ENCODE measurements around the gene MCF2L.
"Not testable (repeated sequence)": the region's sequence is repeated elsewhere in the genome, so short reads cannot be mapped to it uniquely, and the experiment has no call there.

MCF2L gene

DNA sequence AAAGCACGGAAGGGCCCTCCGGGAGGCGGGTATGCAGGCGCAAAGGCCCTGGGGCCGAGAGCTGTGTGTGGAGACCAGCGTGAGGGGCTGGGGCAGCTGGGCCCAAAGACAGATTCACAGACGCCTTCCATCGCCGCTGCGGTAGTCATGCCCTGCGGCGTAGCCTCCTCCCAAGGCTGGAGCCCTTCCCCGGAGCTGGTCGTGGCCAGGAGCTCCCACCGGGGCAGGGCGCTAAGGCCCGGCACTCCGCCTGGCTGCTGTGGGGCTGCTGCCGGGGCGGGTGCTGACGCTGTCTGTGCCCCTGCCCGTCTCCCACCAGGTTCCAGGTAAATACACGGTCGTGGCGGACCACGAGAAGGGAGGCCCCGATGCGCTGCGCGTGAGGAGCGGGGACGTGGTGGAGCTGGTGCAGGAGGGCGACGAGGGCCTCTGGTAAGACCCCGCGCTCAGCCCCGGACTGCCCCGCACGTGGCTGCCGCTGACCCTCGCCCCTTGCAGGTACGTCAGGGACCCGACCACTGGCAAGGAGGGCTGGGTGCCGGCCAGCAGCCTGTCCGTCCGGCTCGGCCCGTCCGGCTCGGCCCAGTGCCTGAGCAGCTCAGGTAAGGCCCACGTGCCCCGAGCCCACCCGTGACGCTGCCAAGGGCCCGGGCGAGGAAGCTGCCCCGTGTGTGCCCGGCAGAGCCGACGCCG, 127.2 kb downstream of the MCF2L start:
- no peak for DNase-seq (ENCODE audit: low read depth in 2 of 2)

DNA sequence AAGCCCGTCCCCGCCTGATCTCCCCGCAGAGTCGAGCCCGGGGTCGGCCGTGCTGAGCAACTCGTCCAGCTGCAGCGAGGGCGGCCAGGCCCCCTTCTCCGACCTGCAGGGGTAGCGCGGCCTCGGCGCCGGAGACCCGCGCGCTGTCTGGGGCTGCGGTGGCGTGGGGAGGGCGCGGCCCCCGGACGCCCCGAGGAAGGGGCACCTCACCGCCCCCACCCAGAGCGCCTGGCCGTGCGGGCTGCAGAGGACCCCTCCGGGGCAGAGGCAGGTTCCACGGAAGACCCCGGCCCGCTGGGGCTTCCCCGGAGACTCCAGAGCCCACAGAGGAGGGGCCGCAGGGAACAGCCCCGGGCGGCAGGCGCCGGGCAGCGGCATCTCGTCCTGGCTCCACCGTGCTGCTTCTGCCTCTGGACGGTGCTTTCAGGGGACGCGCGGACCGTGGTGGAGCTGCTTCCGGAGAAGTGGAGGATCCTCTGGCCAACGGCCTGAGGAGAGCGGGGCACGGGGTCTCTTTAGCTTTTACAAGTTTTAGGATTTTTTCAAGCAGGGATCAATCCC, 127.8 kb downstream of the MCF2L start:
- no peak for DNase-seq (ENCODE audit: low read depth in 2 of 2)

DNA sequence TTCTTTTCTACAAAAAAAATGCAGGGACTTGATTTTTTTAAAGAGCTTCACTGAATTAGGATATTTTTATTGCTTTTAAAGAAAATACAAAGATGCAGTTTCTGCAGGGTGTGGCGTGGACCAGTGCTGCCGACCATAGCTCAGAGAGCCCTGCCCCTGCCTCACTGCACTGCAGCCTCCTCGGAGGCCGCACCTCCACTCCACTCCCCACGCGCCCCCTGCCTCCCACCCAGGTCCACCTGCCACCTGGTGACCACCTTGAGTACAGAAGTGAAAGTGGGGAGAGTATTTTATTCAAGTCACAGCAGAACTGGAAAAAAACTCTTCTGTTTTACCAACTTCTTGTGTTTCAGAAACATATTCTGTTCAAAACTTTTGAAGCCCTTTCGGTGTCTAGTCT, 128.6 kb downstream of the MCF2L start:
- no peak for DNase-seq (ENCODE audit: low read depth in 2 of 2)

DNA sequence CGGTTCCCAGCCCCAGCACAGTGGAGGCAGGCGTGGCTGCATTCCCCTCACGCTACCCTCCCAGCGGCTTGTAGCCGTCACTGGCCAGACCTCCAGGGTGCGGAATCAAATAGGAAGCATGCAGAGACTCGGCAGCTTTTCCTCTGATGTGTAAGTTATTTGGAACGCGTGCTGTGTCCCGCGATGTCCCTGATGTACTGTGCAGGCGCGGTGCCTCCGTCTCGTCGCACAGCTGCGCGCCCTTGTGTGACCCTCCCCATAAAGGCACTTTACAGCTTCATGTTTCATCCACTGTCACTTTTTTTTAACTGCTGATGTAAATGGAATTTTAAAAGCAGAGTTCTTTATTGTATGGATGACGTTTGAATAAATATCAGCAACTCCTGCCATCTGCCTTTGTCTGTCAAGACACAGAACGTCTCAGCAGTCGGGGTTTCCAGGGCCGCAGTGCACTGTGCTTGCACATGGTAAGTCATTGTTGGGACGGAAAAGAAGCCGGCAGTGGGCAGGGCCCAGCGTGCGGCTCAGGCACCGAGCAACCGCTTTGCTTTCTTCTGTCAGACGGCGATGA, 129.2 kb downstream of the MCF2L start:
- peak in 1 of 2 experiments; percentile 8 for DNase-seq (ENCODE audit: low read depth in 2 of 2)

DNA sequence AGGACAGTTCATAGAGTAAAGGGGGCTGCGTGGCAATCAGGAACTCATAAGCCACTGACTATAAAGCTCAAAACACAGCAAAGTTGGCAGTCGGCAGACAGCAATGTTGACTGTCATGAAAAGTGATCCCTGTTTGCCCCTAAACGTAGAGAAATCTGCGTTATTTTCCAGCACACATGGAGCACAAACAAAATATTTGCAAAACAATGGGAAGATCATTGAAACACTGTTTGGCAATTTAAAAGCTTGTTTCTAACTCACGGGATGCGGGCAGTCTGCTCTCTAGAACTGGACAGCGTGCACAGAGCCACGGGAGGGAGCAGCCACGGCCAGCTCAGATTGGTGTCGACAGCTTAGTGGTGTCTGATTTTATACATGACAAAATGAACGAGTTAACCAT, 130.1 kb downstream of the MCF2L start:
- no peak for DNase-seq (ENCODE audit: low read depth in 2 of 2)

DNA sequence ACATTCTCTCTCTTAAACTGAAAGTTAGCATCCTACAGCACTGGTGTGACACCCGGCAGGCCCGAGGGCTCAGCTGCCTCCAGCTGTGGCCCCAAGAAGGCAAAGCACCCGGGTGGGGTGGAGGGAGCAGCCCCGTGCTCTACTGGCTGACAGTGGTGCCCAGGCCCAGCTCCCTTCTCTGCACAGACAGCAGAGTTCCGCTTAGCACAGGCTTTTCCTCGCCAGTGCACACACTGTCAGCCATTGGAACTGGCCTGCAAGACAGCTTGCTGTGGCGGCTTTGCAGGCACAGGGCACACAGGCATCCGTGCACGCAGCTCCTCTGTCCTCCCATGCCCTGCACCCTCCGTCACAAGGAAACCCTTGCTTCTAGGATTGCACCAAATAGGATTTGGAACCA, 133.3 kb downstream of the MCF2L start:
- not testable (repeated sequence) for DNase-seq (ENCODE audit: low read depth in 2 of 2)

DNA sequence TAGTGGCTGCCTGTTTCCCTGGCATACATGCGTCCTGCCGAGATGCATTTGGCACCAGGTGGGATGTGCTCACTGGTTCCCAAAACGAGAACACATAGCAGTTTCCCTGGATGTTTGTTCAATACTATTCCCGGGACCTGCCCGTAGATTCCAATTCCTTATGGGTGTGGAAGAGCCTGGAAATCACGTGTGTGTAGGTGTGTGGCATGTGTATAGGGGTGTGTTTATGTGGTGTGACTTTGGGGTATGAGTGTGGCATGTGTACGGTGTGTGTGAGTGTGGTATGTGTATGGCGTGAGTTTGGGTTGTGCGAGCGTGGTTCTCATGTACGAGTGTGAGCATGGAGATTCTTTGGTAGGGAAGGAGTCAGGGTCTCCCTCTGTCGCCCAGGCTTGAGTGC, 133.7 kb downstream of the MCF2L start:
- DNase-seq (ENCODE audit: low read depth in 2 of 2): no peak

DNA sequence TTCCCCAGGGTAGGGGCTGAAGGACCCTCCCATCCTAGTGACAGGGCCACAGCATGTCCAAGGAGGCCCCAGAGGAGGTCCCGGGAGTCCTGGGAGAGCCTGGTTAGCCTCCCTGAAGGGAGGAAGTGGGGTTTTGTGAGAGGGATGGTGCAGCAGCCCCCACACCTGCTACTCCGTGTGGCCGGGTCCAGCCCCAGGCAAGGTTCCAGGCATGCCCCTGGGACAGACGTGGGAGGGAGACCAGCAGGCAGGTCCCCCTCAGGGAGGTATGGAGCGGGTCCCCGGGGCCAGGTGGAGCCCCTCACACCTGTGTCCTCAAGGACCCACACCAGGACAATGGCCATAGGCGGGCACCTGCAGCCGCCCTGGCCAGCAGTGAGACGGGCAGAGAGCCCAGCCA, 134.6 kb downstream of the MCF2L start:
- no peak for DNase-seq (ENCODE audit: low read depth in 2 of 2)

DNA sequence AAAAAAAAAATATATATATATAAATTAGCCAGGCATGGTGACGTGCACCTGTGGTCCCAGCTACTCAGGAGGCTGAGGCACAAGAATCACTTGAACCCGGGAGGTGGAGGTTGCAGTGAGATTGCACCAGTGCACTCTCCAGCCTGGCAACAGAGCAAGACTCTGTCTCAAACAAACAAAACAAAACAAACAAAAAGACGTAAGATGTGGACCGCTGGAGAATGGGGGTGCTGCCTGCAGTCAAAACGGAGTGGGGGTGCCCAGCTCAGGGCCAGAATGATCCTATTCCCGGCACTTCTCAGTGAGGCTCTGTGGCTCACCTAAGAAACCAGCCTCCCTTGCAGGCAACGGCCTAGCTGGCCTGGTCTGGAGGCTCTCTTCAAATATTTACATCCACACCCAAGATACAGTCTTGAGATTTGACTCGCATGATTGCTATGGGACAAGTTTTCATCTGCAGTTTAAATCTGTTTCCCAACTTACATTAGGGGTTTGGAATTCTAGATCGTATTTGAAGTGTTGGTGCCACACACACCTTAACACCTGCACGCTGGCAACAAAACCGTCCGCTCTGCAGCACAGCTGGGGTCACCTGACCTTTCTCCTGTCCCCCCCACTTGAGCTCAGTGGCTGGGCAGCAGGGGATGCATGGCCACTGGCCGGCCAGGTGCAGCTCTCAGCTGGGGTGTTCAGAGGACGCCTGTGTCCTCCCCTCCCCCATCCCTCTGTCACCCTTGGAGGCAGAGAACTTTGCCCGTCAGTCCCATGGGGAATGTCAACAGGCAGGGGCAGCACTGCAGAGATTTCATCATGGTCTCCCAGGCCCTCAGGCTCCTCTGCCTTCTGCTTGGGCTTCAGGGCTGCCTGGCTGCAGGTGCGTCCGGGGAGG, 136.3 kb downstream of the MCF2L start, which contains the start of gene F7:
Gene F7, plus strand, starts transcription at position 760 of the 889 bp plus-strand sequence. Its CDS starts 51 bp downstream, at position 811.
- DNase-seq (ENCODE audit: low read depth in 2 of 2): no peak

DNA sequence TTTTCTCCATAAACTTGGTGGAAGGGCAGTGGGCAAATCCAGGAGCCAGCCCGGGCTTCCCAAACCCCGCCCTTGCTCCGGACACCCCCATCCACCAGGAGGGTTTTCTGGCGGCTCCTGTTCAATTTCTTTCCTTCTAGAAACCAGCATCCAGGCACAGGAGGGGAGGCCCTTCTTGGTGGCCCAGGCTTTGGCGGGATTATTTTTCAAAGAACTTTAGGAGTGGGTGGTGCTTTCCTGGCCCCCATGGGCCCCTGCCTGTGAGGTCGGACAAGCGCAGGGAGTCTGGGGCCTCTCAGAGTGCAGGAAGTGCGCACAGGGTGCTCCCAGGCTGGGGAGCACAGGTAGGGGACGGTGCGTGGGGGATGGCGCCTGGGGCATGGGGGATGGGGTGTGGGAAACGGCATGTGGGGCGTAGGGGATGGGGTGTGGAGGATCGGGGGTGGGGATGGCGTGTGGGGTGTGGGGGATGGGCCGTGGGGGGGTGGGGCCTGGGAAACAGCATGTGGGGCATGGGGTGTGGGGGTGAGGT, 137.0 kb downstream of the MCF2L start:
- DNase-seq (ENCODE audit: low read depth in 2 of 2): no peak

DNA sequence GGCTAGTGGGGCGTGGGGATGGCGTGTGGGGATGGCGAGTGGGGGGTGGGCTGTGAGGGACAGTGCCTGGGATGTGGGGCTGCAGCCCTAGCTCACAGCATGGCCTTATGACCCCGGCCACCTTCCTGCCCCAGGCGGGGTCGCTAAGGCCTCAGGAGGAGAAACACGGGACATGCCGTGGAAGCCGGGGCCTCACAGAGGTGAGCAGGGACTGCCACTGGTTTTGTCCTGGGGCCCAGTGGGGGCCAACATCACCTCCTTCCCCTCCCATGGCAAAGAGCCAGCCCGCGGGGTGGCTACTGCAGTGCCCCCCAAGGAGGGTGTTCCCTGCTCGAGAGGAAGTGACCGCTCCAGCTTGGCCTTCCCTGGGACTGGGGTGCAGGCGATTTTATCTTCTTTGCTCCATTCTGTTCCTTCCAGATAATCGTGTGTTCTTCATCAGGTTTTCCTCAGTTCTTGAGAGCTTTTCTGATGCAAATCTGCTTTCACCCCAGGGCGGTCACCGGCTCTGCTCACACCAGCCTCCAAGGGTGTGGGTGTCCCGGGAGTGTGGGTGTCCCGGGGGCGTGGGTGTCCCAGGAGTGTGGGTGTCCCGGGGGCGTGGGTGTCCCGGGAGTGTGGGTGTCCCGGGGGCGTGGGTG, 137.8 kb downstream of the MCF2L start:
- no peak for DNase-seq (ENCODE audit: low read depth in 2 of 2)

DNA sequence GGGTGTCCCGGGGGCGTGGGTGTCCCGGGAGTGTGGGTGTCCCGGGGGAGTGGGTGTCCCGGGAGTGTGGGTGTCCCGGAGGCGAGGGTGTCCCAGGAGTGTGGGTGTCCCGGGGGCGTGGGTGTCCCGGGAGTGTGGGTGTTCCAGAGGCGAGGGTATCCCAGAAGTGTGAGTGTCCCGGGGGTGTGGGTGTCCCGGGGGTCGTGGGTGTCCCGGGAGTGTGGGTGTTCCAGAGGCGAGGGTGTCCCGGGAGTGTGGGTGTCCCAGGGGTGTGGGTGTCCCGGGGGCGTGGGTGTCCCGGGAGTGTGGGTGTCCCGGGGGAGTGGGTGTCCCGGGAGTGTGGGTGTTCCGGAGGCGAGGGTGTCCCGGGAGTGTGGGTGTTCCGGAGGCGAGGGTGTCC, 139.5 kb downstream of the MCF2L start:
- DNase-seq (ENCODE audit: low read depth in 2 of 2): not testable (repeated sequence)

DNA sequence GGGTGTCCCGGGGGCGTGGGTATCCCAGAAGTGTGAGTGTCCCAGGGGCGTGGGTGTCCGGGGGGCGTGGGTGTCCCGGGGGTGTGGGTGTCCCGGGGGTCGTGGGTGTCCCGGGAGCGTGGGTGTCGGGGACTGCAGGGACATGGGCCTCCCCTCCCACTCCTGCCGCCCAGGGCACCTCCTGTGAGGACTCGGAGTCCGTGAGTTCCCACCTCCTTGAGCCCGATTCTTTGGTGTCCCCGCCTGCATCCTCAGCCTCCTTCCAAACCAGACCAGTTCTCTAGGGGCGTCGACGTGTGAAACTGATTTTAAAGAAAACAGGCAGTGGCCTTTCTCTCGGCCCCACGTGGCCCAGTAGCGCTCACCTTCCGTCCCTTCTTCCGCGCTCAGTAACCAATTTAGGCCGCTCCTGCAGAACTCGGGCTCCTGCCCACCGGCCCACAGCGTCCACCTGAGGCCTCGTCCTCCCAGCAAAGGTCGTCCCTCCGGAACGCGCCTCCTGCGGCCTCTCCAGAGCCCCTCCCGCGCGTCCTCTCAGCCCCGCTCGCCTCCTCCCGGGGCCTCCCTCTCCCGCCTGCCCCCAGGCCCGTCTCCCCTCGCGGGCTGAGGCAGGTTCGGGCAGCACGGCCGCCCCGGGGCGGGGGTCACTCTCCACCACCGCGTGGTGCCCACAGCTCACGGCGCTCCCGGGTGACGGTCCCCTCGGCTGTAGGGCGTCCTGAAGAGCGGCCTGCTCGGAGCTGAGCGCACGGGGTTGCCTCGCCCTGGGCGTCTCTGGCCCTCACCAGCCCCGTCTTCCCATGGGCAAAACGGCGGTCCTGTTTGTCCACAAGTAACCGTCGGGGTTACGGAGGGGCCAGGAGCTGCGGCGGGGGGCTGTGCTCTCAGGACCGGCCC, 140.4 kb downstream of the MCF2L start:
- no peak for DNase-seq (ENCODE audit: low read depth in 2 of 2)

DNA sequence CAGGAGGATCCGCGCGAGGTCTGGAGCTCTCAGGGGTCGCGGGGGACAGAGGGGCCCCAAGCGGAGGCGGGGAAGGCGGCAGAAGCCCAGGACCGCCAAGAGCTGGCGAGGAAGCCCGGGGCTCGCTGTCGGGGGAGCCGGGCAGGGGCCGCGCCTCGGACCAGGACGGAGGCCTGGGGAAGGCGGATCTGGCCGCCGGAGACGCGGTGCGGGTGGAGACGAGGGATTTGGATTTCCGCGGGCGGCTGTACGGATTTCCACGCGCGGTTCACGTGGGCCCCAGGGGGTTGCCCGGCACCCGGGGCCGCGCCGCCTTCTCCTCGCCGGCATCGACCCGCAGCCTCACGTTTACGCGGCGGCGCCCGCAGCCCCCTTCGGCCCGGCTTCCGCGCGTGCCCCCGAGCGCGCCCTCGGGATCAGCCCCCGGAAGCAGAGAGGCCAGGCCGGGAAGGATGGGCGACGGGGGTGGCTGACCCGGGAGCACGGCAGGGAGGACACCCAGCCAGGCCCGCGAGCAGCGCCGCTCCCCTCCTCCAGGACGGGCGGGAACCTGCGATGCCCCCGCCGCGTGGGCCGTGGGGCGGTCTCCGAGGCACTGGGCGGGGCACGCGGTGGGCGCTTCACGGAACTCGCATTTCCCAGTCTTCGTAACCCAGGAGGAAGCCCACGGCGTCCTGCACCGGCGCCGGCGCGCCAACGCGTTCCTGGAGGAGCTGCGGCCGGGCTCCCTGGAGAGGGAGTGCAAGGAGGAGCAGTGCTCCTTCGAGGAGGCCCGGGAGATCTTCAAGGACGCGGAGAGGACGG, 141.2 kb downstream of the MCF2L start:
- DNase-seq (ENCODE audit: low read depth in 2 of 2): no peak

DNA sequence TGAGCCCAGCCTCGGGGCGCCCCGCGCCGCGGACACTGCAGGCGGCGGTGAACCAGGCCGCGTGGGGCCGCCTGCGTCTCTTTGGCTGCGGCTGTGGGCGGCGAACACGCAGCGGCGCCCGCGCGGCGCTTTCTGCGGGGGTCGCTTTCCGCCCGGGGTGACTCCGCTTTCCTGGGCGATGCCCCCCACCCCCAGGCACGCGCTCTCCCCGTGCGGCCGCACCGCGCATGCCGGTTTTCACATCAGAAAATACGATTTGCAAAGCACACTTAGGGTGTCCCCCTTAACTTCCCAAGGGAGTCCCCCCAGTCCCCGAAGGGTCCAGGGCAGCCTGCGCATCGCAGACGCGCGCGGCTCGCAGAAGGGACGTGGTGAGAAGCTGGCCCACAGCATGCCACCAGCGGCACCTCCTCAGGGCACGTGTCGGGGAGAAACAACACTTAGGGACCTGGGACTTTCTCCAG, 141.9 kb downstream of the MCF2L start:
- DNase-seq (ENCODE audit: low read depth in 2 of 2): no peak

DNA sequence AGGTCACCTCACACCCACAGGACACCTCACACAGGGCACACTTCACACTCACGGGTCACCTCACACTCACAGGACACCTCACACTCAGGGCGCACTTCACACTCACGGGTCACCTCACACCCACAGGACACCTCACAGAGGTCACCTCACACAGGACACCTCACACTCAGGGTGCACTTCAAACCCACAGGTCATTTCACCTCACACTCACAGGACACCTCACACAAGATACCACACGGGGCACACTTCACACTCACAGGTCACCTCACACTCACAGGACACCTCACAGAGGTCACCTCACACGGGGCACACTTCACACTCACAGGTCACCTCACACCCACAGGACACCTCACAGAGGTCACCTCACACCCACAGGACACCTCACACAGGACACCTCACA, 142.8 kb downstream of the MCF2L start:
- not testable (repeated sequence) for DNase-seq (ENCODE audit: low read depth in 2 of 2)

DNA sequence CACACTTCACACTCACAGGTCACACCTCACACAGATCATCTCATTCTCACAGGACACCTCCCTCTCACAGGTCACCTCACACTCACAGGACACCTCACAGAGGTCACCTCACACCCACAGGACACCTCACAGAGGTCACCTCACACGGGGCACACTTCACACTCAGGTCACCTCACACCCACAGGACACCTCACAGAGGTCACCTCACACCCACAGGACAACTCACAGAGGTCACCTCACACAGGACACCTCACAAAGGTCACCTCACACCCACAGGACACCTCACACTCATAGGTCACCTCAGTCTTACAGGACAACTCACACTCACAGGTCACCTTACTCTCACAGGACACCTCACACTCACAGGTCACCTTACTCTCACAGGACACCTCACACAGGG, 143.5 kb downstream of the MCF2L start:
- DNase-seq (ENCODE audit: low read depth in 2 of 2): not testable (repeated sequence)

DNA sequence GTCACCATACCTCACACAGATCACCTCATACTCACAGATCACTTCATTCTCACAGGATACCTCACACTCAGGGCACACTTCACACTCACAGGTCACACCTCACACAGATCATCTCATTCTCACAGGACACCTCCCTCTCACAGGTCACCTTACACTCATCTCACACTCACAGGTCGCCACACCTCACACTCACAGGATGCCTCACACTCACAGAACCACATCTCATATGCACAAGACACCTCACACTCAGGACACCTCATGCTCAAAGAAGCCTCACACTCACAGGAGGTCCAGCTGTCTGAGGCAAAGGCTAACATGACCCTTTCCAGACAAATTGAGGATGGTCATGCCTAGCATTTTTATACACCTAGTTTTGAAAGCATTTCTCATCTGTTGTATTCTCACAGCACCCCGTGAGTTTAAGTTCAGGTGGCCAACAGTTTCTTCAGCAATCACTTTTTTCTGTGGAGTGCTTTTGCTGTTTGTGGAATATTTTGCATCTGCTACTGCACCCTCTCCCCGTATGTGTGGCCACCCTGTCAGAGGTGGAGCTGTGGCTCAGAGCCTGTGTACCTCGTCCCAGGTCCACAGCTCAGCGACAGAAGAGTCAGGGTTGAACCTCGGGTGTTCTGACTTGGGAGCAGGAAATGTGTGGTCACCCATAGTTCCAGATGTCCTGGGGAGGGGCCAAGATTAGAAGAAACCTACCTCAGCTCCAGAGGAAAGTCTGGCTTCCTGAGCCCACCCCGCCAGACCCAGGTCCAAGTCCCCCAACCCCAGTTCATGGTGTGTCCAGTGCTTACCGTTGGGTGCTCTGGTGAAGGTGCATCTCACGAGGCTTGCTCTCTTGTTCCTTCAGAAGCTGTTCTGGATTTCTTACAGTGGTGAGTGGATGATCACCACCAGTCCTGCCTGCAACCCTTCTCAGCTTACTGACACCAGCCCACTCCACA, 144.2 kb downstream of the MCF2L start:
- DNase-seq (ENCODE audit: low read depth in 2 of 2): no peak
